ENCODE measurements around the gene ANKRD11. TPM values are rescaled to one million over a fixed set of nuclear protein-coding genes. Genes with fewer than 3 reads are reported as not detected.
"Not testable (repeated sequence)": the region's sequence is repeated elsewhere in the genome, so short reads cannot be mapped to it uniquely, and the experiment has no call there.

The ANKRD11 gene
- total RNA-seq, 2 donors from 2014 or later: 197 to 320 TPM

DNA sequence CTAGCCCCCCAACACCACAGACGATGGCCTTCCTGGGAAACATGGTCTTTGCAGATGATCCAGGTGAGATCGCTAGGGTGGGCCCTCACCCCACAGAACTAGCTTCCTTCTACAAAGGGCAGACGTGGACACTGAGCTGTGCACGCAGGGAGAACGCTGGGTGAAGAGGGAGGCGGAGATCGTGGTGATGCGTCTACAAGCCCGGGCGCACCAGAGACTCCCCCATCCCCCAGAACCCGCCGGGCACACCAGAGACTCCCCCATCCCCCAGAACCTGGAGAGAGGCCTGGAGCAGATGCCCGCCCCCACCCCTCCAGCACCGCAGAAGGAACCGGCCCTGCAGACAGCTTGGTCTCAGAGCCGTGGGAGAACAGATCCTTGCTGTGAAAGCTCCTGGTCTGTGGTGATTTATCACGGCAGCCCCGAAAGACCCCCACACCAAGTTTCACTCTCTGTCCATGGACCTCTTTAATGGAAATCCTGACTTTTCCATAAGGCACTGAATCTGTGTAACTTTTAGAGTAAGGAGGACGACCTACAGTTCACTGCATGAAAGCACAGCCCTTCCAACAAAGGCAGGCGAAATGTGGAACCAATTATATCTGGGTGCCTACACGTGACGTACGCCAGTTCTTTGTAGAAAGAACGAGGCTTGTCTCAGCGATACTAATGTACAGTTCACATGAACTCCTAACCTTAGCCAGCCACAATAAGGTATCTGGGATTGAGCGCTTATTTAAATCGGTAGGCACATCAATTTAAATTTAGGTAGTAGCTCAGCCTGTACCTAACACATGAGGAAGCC is 88.5 kb downstream of the ANKRD11 start:
- no peaks in the 10 kb centered on the region for H3K27me3 Mint-ChIP-seq
- no peak overlapping the region for H3K4me3 Mint-ChIP-seq

DNA sequence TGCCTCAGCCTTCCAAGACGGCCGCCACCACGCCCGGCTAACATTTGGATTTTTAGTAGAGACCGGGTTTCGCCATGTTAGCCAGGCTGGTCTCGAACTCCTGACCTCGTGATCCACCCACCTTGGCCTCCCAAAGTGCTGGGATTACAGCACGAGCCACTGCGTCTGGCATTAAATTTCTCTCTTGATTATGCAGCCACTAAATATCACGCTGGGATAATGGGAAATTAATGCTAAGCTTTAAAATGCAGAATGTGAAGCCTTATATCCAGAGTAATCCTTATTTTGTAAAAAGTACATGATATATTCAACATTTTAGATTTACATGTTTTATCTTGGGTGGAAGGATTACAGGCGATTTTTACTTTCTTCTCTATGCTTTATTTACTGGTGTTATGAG is 89.2 kb downstream of the ANKRD11 start:
- no peaks in the 10 kb centered on the region for H3K9me3 Mint-ChIP-seq
- DNase-seq (ENCODE audit: low spot score): no peak
- H3K27me3 Mint-ChIP-seq: no peaks in the 10 kb centered on the region
- no peak overlapping the region for H3K4me3 Mint-ChIP-seq
- peak overlapping the region in 1 of 2 donors; percentile 31 for H3K27ac Mint-ChIP-seq
- H3K4me1 Mint-ChIP-seq (ENCODE audit: low read depth in 2 of 2): peaks cover 38 to 46% of the 10 kb centered on the region in 2 donors
- H3K36me3 Mint-ChIP-seq: no peaks in the 10 kb centered on the region
- no peak for ATAC-seq

More for the DNA sequence above, 88.5 kb downstream of the ANKRD11 start:
- peaks cover 44 to 53% of the 10 kb centered on the region in 2 donors for H3K4me1 Mint-ChIP-seq (ENCODE audit: low read depth in 2 of 2)
- DNase-seq (ENCODE audit: low spot score): no peak
- H3K9me3 Mint-ChIP-seq: no peaks in the 10 kb centered on the region
- no peak for ATAC-seq
- H3K36me3 Mint-ChIP-seq: no peaks in the 10 kb centered on the region
- peak overlapping the region in 1 of 2 donors; percentile 31 for H3K27ac Mint-ChIP-seq

DNA sequence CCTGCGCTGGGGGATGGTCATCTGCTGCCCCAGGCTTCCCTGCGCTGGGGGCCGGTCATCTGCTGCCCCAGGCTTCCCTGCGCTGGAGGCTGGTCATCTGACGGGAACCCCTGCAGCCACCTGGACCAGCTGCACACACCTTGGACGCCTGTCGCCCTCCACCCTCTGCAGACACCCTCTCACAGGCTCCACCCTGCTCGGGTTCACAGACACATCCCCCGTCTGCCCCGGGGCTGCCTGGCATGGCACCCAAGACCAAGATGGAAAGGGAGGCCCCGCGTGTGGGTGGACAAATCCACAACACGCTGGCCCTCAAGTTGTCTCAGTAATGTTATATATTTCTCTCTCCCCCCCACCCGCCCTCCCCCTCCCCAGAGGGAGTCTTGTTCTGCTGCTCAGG is 89.6 kb downstream of the ANKRD11 start:
- peaks cover 36 to 45% of the 10 kb centered on the region in 2 donors for H3K4me1 Mint-ChIP-seq (ENCODE audit: low read depth in 2 of 2)
- H3K27me3 Mint-ChIP-seq: no peaks in the 10 kb centered on the region
- ATAC-seq (no peak), DNase-seq (ENCODE audit: low spot score) (no peak)
- no peak overlapping the region for H3K4me3 Mint-ChIP-seq
- H3K36me3 Mint-ChIP-seq: no peaks in the 10 kb centered on the region
- H3K27ac Mint-ChIP-seq: peak overlapping the region in 1 of 2 donors; percentile 31
- H3K9me3 Mint-ChIP-seq: no peaks in the 10 kb centered on the region

DNA sequence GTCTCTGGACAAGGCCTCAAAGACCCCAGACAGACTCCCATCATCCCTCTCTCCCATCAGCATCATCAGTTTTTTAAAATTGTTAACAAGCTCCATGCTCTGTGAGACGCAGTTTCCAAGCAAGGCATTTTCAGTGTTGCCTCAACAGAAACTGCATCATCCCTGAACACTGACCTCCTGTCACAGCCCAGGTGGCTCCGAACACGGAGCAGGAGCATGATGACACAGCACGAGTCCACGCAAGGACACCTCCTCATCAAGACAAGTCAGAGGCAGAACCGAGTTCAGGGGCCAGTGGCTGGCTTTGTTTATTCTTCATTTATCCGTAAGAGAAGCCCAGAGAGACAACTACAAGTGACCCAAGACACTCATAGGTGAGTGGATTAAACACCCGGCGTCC is 91.4 kb downstream of the ANKRD11 start:
- DNase-seq (ENCODE audit: low spot score): no peak
- Mint-ChIP-seq H3K27ac (peak overlapping the region; percentile 50 to 75), H3K36me3 (no peaks in the 10 kb centered on the region), H3K9me3 (no peaks in the 10 kb centered on the region), H3K4me3 (no peak overlapping the region), H3K27me3 (no peaks in the 10 kb centered on the region), H3K4me1 (ENCODE audit: low read depth in 2 of 2) (peaks cover 35 to 42% of the 10 kb centered on the region in 2 donors)
- no peak for ATAC-seq

DNA sequence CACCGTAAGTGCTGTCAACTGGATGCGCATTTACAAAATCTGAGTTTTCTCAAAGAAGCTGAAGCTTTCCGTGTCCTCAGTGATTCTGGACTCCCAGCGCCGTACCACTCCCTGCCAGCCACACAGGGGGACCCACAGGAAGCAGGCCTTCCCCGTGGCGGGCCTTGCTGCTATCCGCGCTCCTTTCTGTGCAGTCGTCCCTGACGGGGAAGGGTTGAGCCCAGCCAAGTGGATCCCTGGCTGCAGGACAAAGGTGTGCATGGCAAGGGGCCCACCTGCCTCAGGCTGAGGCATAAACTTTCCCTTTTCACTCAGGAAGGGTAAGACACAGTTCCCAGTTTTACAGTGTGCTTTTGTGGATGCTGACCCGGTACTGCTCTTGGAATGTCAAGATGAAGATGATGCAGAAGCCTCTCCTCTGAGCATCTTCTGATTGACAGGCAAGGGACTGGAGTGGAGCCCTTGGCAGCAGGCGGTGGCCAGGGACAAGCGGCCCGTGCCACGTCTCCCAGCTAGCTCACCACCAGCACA is 93.0 kb downstream of the ANKRD11 start:
- Mint-ChIP-seq H3K27ac (no peak overlapping the region), H3K4me1 (ENCODE audit: low read depth in 2 of 2) (peaks cover 37 to 43% of the 10 kb centered on the region in 2 donors), H3K9me3 (no peaks in the 10 kb centered on the region), H3K27me3 (no peaks in the 10 kb centered on the region), H3K4me3 (no peak overlapping the region), H3K36me3 (no peaks in the 10 kb centered on the region)
- ATAC-seq (no peak), DNase-seq (ENCODE audit: low spot score) (no peak)

DNA sequence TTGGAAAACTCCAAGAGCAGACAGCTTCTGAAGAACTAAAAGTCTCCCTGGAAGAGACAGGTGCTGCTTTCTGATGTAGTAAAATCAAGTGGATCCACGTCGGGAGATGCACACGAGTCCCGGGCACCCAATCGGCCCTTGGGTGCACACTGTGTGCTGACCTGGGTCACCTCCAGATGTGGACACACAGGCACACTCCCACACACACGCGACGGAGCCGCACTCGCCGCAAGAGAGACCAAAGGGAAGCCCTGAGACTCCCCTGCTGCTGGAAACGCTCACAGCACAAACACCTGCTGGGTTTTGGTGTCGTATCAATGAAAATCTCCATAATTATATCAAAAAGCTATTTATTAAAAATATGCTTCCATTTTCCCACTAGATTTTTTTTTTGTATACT is 94.2 kb downstream of the ANKRD11 start:
- Mint-ChIP-seq H3K9me3 (no peaks in the 10 kb centered on the region), H3K27ac (no peak overlapping the region), H3K36me3 (no peaks in the 10 kb centered on the region), H3K4me3 (no peak overlapping the region), H3K4me1 (ENCODE audit: low read depth in 2 of 2) (peaks cover 34 to 38% of the 10 kb centered on the region in 2 donors), H3K27me3 (no peaks in the 10 kb centered on the region)
- ATAC-seq (no peak), DNase-seq (ENCODE audit: low spot score) (no peak)

DNA sequence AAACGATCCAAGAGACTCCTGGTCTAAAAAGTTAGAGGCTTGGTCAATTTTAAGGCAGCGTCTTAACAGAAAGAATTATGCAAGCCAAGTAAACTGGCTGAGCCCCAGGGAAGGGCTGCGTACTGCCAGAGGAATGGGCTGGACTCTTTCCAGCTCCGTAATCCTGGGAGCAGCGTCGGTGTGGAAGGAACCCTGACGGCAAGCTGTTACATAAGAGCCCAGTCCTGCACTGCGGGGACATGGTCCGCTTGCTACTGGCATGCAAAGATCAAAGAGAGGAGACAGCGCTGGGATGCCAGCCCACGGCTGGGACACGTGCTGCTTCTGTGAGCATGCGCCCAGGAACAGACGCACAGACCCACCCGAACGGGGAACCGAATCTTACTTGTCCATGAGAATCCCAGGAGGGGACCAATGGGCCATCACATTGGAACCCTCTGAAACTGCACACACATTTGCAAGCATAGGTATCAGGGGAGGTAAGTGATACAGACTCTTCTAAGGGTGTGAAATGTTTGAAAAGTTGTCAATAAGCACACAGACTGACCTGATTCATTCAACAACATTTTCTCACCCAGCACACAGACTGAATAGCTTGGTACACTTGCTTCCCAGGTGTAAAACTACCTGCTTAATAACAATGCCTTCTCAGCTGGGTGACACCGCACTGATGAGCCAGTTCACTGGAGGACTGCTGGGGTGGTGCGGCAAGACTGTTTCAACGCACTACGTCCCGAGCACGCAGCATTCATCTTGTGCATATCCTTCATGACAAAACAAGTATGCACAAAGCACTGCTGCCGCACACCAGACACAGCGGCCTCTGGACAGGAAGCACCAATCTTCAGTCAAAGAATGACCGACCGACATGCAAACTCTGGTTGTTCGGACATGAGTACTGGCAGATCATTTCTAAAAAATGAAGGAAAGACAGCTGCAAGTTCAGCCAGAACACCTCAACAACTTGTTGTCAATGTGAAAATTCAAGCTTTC is 94.9 kb downstream of the ANKRD11 start:
- Mint-ChIP-seq H3K27me3 (no peaks in the 10 kb centered on the region), H3K4me1 (ENCODE audit: low read depth in 2 of 2) (peaks cover 34 to 40% of the 10 kb centered on the region in 2 donors), H3K9me3 (no peaks in the 10 kb centered on the region), H3K4me3 (no peak overlapping the region), H3K27ac (no peak overlapping the region), H3K36me3 (no peaks in the 10 kb centered on the region)
- ATAC-seq (no peak), DNase-seq (ENCODE audit: low spot score) (no peak)

DNA sequence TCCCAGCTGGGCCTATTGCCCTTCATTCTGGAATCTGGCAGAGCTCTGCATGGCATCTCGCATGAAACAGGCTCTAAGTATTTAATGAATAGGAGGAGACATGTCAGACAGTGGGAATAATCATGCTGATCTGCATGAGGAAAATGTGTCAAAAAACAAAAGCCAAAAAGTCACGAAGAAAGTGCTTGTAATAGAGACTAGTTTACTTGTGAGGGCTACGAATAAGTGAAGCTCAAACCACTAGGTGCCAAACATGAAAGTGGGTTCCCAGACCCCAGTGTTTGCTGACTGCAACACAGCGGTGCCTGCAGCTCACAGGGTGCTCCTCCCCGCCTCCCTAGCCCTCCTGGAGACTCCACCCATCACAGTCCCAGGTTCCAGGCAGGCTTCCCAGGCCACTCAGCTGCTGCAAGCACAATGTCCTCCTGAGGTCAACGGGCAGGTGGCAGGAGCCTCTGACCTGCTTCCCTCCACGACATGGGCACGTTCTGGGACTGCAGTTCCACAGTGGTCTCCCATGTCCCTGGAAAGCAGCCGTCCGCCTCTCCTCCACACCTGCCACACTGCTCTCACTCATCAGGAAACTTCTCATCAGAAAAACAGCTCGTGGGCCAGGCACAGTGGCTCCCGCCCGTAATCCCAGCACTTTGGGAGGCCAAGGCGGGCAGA is 96.5 kb downstream of the ANKRD11 start:
- Mint-ChIP-seq H3K9me3 (no peaks in the 10 kb centered on the region), H3K4me1 (ENCODE audit: low read depth in 2 of 2) (peaks cover 38 to 42% of the 10 kb centered on the region in 2 donors), H3K4me3 (no peak overlapping the region), H3K36me3 (peaks cover 6% of the 10 kb centered on the region), H3K27ac (no peak overlapping the region), H3K27me3 (no peaks in the 10 kb centered on the region)
- DNase-seq (ENCODE audit: low spot score) (no peak), ATAC-seq (no peak)

DNA sequence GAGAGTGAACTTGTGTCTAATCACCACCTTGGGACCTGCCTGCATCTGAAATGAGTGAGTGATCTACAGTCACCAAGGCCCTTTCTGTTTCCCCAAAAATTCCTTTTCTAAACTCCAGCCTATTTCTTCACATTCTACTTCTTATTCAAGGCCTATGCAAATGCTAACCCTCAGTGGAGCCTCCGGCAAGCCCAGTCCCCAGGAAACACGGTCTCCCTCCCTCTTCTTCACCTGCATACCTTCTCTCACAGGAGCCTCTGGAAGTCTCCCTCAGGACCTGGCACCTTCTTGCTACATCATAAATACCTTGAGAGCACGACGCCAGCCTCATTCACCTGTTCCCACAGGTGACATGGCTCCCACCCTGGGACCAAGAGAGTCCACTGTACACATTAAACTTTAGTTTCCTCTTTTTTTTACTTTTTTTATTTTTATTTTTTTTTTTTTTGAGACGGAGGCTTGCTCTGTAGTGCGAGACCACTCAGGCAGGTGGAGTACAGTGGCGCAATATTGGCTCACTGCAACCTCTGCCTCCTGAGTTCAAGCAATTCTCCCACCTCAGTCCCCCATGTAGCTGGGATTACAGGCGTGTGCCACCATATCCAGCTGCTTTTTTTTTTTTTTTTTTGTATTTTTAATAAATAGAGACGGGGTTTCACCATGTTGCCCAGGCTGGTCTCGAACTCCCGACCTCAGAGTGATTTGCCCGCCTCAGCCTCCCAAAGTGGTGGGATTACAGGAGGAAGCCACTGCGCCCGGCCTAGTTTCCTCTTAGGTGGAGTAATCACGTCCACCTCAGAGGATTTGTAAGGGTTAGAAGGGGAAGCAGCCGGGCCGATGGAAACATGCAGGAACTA is 97.3 kb downstream of the ANKRD11 start:
- Mint-ChIP-seq H3K4me3 (no peak overlapping the region), H3K4me1 (ENCODE audit: low read depth in 2 of 2) (peaks cover 41 to 44% of the 10 kb centered on the region in 2 donors), H3K9me3 (no peaks in the 10 kb centered on the region), H3K27me3 (no peaks in the 10 kb centered on the region), H3K27ac (no peak overlapping the region), H3K36me3 (peaks cover 6% of the 10 kb centered on the region)
- DNase-seq (ENCODE audit: low spot score) (no peak), ATAC-seq (no peak)

DNA sequence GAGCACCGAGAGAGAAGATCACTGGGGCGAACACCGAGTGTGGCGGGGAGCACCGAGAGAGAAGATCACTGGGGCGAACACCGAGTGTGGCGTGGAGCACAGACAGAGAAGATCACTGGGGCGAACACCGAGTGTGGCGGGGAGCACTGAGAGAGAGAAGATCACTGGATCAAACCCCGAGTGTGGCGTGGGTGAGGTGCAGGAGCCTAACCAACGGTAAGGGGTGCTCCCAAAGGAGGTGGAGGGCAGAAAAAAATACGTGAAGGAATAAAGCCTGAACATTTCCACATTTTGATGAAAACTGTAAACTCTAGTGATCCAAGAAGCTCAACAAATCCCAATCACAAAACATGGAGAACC is 100.2 kb downstream of the ANKRD11 start:
- DNase-seq (ENCODE audit: low spot score); H3K36me3 Mint-ChIP-seq; H3K4me3 Mint-ChIP-seq; H3K9me3 Mint-ChIP-seq; H3K27ac Mint-ChIP-seq; ATAC-seq; H3K27me3 Mint-ChIP-seq: not testable (repeated sequence)
- peaks cover 57 to 66% of the 10 kb centered on the region in 2 donors for H3K4me1 Mint-ChIP-seq (ENCODE audit: low read depth in 2 of 2)

DNA sequence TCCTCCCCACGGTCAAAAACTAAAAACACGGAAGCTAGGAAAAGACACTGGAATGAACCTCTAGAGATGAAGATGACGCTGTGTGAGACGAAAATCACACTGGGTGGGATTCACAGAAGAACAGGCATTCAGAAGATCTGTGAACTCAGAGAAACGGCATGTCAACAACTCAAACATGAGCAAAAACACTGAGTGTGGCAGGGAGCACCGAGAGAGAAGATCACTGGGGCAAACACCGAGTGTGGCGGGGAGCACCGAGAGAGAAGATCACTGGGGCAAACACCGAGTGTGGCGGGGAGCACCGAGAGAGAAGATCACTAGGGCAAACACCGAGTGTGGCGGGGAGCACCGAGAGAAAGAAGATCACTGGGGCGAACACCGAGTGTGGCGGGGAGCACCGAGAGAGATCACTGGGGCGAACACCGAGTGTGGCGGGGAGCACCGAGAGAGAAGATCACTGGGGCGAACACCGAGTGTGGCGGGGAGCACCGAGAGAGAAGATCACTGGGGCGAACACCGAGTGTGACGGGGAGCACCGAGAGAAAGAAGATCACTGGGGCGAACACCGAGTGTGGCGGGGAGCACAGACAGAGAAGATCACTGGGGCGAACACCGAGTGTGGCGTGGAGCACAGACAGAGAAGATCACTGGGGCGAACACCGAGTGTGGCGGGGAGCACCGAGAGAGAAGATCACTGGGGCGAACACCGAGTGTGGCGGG is 100.7 kb downstream of the ANKRD11 start:
- peaks cover 52 to 63% of the 10 kb centered on the region in 2 donors for H3K4me1 Mint-ChIP-seq (ENCODE audit: low read depth in 2 of 2)
- H3K27me3 Mint-ChIP-seq; H3K9me3 Mint-ChIP-seq; DNase-seq (ENCODE audit: low spot score); H3K4me3 Mint-ChIP-seq; H3K36me3 Mint-ChIP-seq; H3K27ac Mint-ChIP-seq; ATAC-seq: not testable (repeated sequence)

DNA sequence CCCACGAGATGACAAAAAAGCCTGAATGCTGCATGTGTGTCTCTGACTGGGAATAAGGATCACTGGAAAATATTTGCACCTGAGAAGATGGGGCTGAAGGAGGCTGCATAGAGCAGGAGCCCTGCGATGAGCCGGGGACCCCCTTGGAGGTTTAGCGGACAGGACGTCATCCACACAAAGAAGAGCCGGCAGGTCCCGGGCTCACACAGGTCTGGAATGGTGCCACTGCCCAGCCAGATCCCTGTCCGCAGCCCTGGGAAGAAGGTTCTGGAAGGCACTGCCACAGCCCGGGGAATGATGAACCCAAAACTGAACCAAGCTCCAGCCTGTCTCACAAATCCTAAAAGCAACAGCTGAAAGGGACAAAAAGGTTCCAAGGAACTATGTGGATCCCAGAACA is 101.8 kb downstream of the ANKRD11 start:
- ATAC-seq (no peak), DNase-seq (ENCODE audit: low spot score) (no peak)
- Mint-ChIP-seq H3K36me3 (peaks cover 6% of the 10 kb centered on the region), H3K9me3 (no peaks in the 10 kb centered on the region), H3K27ac (no peak overlapping the region), H3K4me1 (ENCODE audit: low read depth in 2 of 2) (peaks cover 56 to 64% of the 10 kb centered on the region in 2 donors), H3K27me3 (no peaks in the 10 kb centered on the region), H3K4me3 (no peak overlapping the region)

Data from natural killer cell treated with Interleukin-12 subunit alpha and Interleukin-12 subunit beta and Interleukin-15 and Interleukin-18, amount 100 ng/mL, for 72 hours (primary cell).